Natural killer cell (primary cell): ENCODE measurements around the gene SORCS2. TPM values are rescaled to one million over a fixed set of nuclear protein-coding genes. Genes with fewer than 3 reads are reported as not detected.

Source experiments
- ATAC-seq, 3 donors: fragments of 150-1000 bp in 2 of 3; fragments of 200-7000 bp in 1 of 3; cut with Tn5 transposase; 1 replicate in 1 of 3; 2 replicates in 2 of 3; pipeline ENCODE4 v1.10.0; 2021; ENCODE audit warnings: mild to moderate bottlenecking in 2 of 3, moderate library complexity in 2 of 3
- DNase-seq, 2 donors: peaks; one replicate each; pipeline versions ENCODE4 v3.0.0 to v3.0.0-alpha.2; 2013 to 2021; ENCODE audit warnings: mixed read lengths in 1 of 2
- H3K27ac ChIP-seq: one replicate; pipeline ENCODE4 v1.5.1; 2013; ENCODE audit warnings: mild to moderate bottlenecking, low read length
- H3K27me3 ChIP-seq: one replicate; pipeline ENCODE4 v1.6.1; 2013; ENCODE audit warnings: low read length; ENCODE audit not compliant: control insufficient read depth, insufficient read depth
- H3K36me3 ChIP-seq: one replicate; pipeline ENCODE4 v1.6.1; 2013; ENCODE audit warnings: low read length; ENCODE audit not compliant: control insufficient read depth, insufficient read depth
- H3K4me1 ChIP-seq: one replicate; pipeline ENCODE4 v1.6.1; 2013; ENCODE audit warnings: low read length; ENCODE audit not compliant: control insufficient read depth, insufficient read depth
- H3K4me3 ChIP-seq: one replicate; pipeline ENCODE4 v1.5.1; 2013; ENCODE audit warnings: low read length
- H3K9me3 ChIP-seq: one replicate; pipeline ENCODE4 v1.6.1; 2013; ENCODE audit warnings: low read length; ENCODE audit not compliant: control insufficient read depth, insufficient read depth
- H3K27ac Mint-ChIP-seq, 2 donors: one replicate each; pipeline ENCODE4 v1.8.0; 2022; ENCODE audit warnings: mild to moderate bottlenecking in 2 of 2, mixed read lengths in 2 of 2, moderate library complexity in 1 of 2
- H3K27me3 Mint-ChIP-seq, 2 donors: one replicate each; pipeline ENCODE4 v1.8.0; 2022; ENCODE audit warnings: low read depth in 2 of 2, mixed read lengths in 2 of 2
- H3K36me3 Mint-ChIP-seq: one replicate; pipeline ENCODE4 v1.8.0; 2022; ENCODE audit warnings: mixed read lengths
- H3K4me1 Mint-ChIP-seq, 2 donors: one replicate each; pipeline ENCODE4 v1.8.0; 2022; ENCODE audit warnings: mixed read lengths in 2 of 2
- H3K4me3 Mint-ChIP-seq: one replicate; pipeline ENCODE4 v1.8.0; 2022; ENCODE audit warnings: mild to moderate bottlenecking, moderate library complexity, mixed read lengths
- H3K9me3 Mint-ChIP-seq, 2 donors: one replicate each; pipeline ENCODE4 v1.8.0; 2022; ENCODE audit warnings: mixed read lengths in 2 of 2
- WGBS: methylation state at CpG from one replicate; pipeline ENCODE4 v1.1.7; 2013; ENCODE audit warnings: missing lambda C conversion rate; ENCODE audit not compliant: insufficient coverage; 5-methylcytosine and 5-hydroxymethylcytosine counted together
- intact Hi-C: fragments of 100-400 bp; cut with micrococcal nuclease; formaldehyde crosslinking; loops from one replicate; pipeline ENCODE4 v1.14.2; 2022
- total RNA-seq, 4 donors: library from RNA; stranded (reverse); fragments of 120-200 nt in 1 of 4; gene quantifications; one replicate each; pipeline versions ENCODE4 v1.2.3 to v1.2.4, GENCODE V29; 2013 to 2022
- TF ChIP-seq, protein P1 (sequence below): fragments of 200-600 bp; IDR thresholded peaks from one replicate; pipeline ENCODE4 v1.8.0; 2022; ENCODE audit warnings: antibody characterized with exemption

SORCS2 gene
- total RNA-seq, 3 donors from 2014 or later (not counting 1 experiment from before 2014, with no cell fraction given): 1.2 to 2.5 (median 1.4) TPM

DNA sequence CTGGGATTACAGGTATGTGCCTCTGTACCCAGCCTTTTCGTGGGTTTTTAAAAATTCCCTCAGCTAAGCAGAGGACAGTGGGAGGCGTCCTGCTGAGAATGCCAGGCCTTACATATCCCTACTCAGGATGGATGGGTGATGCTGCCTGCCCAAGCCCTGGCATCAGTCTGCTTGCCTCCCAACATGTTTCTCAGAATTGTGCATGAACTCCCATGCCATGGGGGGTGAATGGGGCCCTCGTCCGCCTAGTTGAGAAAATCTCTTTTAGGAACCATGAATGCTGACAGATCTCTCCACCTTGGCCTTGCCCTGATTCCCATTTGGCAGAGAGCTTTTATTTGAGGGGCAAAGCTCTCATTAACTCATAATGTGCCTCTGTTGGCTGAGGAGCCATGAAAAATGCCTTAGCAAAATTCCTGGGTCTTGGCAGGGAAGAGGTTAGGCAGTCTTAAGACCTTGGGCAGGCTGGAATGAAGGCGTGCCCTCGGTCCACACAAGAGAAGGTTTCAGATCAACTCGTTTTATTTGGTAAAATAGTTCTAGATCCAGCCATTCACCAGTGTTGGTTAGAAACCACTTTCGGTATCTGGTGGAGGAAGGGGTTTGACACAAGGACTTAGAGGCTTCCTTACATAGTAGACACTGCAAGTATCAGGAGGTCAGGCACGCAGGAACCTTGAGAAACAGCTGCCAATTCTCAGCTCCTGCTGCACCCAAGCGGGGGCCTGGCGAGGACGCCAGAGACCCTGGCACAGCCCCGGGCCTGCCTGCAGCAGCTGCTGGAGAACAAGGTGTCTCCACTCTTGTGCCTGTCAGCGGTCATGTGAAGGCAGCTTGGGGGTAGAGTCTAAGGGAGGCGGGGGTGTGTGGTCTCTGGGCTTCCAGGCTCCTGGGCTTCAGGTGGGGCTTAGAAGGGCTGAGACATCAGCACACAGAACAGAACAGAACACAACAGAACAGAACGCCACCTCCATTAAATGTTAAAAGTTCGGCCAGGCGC lies 435.2 kb downstream of the SORCS2 start:
- ATAC-seq (no peak), DNase-seq (no peak)
- Mint-ChIP-seq H3K27ac (no peak overlapping the region), H3K27me3 (peaks cover 13 to 20% of the 10 kb centered on the region in 2 donors), H3K36me3 (no peaks in the 10 kb centered on the region), H3K9me3 (no peaks in the 10 kb centered on the region), H3K4me1 (peaks cover 6 to 15% of the 10 kb centered on the region in 2 donors), H3K4me3 (no peak overlapping the region)
- H3K4me3 ChIP-seq: no peak overlapping the region
- no peaks in the 10 kb centered on the region for H3K4me1 ChIP-seq
- no peaks in the 10 kb centered on the region for H3K27me3 ChIP-seq
- intact Hi-C loops: no loop called here
- TF ChIP-seq, protein P1, sequence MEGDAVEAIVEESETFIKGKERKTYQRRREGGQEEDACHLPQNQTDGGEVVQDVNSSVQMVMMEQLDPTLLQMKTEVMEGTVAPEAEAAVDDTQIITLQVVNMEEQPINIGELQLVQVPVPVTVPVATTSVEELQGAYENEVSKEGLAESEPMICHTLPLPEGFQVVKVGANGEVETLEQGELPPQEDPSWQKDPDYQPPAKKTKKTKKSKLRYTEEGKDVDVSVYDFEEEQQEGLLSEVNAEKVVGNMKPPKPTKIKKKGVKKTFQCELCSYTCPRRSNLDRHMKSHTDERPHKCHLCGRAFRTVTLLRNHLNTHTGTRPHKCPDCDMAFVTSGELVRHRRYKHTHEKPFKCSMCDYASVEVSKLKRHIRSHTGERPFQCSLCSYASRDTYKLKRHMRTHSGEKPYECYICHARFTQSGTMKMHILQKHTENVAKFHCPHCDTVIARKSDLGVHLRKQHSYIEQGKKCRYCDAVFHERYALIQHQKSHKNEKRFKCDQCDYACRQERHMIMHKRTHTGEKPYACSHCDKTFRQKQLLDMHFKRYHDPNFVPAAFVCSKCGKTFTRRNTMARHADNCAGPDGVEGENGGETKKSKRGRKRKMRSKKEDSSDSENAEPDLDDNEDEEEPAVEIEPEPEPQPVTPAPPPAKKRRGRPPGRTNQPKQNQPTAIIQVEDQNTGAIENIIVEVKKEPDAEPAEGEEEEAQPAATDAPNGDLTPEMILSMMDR: no peak
- peaks cover 4% of the 10 kb centered on the region for H3K9me3 ChIP-seq
- WGBS: 83% methylated on average over 18 of the region's 18 CpGs
- H3K27ac ChIP-seq: no peak overlapping the region
- H3K36me3 ChIP-seq: no peaks in the 10 kb centered on the region

DNA sequence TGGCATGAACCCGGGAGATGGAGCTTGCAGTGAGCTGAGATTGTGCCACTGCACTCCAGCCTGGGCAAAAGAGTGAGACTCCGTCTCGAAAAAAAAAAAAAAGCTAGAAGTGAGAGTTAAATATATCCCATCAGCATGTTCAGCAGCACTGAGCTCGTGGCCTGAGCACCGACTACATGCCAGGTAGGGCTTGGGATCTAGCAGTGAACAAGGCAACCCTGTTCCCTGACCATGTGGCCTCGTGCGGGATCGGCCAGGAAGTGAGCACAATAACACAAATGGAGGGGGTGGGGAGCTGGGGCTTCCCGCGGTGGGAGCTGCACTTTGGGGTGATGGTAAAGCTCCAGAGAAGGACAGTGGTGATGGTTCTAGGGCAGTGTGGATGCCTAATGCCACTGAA lies 436.1 kb downstream of the SORCS2 start:
- Mint-ChIP-seq H3K9me3 (no peaks in the 10 kb centered on the region), H3K4me1 (peaks cover 6 to 16% of the 10 kb centered on the region in 2 donors), H3K4me3 (no peak overlapping the region), H3K27me3 (peaks cover 22 to 25% of the 10 kb centered on the region in 2 donors), H3K36me3 (no peaks in the 10 kb centered on the region), H3K27ac (peak overlapping the region in 1 of 2 donors; percentile 24)
- intact Hi-C loops: no loop called here
- no peaks in the 10 kb centered on the region for H3K36me3 ChIP-seq
- TF ChIP-seq, protein P1: no peak
- DNase-seq (no peak), ATAC-seq (no peak)
- WGBS: 56% methylated on average over 10 of the region's 10 CpGs
- H3K4me1 ChIP-seq: no peaks in the 10 kb centered on the region
- no peak overlapping the region for H3K27ac ChIP-seq
- peaks cover 4% of the 10 kb centered on the region for H3K9me3 ChIP-seq
- H3K4me3 ChIP-seq: no peak overlapping the region
- no peaks in the 10 kb centered on the region for H3K27me3 ChIP-seq

DNA sequence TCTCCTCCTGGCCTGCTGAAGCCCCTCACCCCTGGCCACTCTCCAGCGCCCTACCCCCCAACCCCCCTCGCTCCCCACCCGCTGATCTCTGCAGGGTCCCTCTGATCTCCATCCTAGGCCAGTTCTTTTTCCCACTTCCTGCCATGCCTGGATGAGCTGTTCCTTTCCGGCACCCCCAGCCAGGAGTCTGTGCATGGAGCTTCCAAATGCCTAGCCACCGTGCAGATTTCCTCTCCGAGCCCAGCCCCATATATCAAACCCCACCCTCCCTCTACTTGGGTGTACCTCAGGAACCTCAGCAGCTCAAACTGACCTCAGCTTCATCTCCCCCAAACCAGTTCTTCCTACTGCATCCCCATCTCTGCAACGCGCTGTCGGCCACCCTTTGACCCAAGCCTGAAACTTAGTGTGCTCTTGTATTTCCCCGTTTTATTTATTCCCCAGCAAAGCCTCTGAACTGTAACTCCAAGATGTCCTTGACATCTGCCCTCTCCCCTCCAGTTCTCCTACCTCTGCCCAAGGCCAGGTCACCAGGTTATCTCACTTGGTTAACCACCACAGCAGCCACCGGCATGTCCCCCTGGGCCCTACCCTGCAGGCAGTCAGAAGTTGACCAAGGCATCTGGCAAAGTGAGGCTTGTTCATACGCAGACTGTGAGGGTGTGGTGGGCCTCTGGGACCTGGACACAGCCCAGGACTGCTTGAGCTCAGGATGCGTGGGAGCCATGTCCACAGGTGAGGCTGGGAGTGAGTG lies 437.3 kb downstream of the SORCS2 start:
- Mint-ChIP-seq H3K36me3 (no peaks in the 10 kb centered on the region), H3K4me3 (no peak overlapping the region), H3K27me3 (peaks cover 22 to 24% of the 10 kb centered on the region in 2 donors), H3K9me3 (no peaks in the 10 kb centered on the region), H3K27ac (peak overlapping the region in 1 of 2 donors; percentile 34), H3K4me1 (peaks cover 10 to 21% of the 10 kb centered on the region in 2 donors)
- H3K4me3 ChIP-seq: no peak overlapping the region
- H3K4me1 ChIP-seq: peaks cover 2% of the 10 kb centered on the region
- H3K36me3 ChIP-seq: no peaks in the 10 kb centered on the region
- H3K9me3 ChIP-seq: peaks cover 4% of the 10 kb centered on the region
- intact Hi-C loops: no loop called here
- DNase-seq (no peak), ATAC-seq (no peak)
- H3K27ac ChIP-seq: no peak overlapping the region
- WGBS: 64% methylated on average over 13 of the region's 13 CpGs
- H3K27me3 ChIP-seq: no peaks in the 10 kb centered on the region
- TF ChIP-seq, protein P1: no peak
